Measurements from ENCODE around the gene GDAP2.
"Not testable (repeated sequence)": the region's sequence is repeated elsewhere in the genome, so short reads cannot be mapped to it uniquely, and the experiment has no call there.

The GDAP2 gene

DNA sequence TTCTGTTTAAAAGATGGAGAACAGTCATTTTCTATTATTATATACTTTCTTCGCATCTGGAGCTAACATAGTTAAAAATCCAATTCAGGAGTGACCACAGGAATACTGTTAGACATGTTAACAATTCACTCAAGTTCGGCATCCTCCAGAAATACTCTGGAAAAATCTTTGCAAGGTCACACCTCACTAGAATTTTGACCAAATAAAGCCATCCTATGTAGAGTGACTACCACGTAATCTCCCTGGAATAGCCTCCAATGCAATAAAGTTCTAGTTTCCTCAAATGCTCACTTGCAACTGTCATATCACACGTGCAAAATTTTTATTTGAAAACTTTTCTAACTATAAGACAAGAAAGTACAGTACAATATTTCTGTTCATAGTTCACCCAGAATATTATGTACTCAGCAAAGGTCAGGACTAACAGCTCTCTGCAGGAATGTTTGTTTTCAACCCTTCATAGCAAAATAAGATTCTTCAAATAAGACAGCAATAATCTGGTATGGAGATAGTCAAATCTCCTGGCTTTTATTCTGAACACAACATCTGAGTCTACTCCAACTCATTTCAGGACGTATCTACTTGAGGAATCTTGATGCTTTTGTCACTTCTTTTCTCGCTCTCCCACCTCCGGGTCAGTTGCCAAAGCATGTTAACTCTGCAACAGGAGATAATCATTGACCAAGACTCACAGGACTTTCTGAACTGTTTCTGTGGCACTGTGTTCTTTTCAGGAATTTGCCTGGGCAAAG, 82.6 kb downstream of the GDAP2 start:
- DNase-seq (ENCODE audit: extremely low read depth, low read depth) = no peak
- no peak overlapping the region for H3K4me3 ChIP-seq (replicated peaks; ENCODE audit: low read depth, low read length)
- no peak for TF ChIP-seq CTCF (IDR thresholded peaks at IDR 0.05; ENCODE audit: low read depth, low read length, missing control alignments)

- not testable (repeated sequence) for DNase-seq (ENCODE audit: extremely low read depth, low read depth); H3K4me3 ChIP-seq (replicated peaks; ENCODE audit: low read depth, low read length)
These were observed 84.9 kb downstream of the GDAP2 start for GRCh38 chr1:117844478-117844877.

- no peak overlapping the region for H3K4me3 ChIP-seq (replicated peaks; ENCODE audit: low read depth, low read length)
- no peak for TF ChIP-seq CTCF (IDR thresholded peaks at IDR 0.05; ENCODE audit: low read depth, low read length, missing control alignments)
- no peak for DNase-seq (ENCODE audit: extremely low read depth, low read depth)
These were observed 85.6 kb downstream of the GDAP2 start for GRCh38 chr1:117843791-117844190.

GRCh38 chr1:117842408-117843170, 86.8 kb downstream of the GDAP2 start:
- peak; percentile 4 for TF ChIP-seq CTCF (IDR thresholded peaks at IDR 0.05; ENCODE audit: low read depth, low read length, missing control alignments)
- DNase-seq (ENCODE audit: extremely low read depth, low read depth) = no peak
- no peak overlapping the region for H3K4me3 ChIP-seq (replicated peaks; ENCODE audit: low read depth, low read length)

DNA sequence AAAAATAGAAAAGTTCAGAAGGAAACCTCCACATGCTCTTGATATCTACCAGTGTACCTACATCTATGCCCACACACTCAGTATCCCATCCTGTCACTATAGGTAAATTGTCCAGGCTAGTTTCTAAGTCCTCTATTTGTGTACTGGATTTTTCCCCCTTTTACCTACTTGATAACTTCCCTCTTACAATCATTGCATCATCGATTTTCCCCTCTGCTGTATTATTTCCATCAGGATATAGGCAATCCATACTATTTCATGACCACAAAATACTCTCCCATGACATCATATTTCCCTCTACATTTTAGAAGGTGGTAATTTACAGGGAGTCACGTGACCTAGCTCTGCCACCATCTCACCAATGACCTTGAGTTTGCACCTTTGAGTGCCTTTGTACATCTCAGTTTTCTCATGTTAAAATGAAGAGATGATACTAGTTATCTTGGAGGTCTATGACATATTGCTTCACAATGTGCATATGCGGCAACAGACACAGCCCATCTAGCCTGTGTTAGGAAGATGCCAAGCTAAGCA, 88.2 kb downstream of the GDAP2 start:
- H3K4me3 ChIP-seq (replicated peaks; ENCODE audit: low read depth, low read length) = no peak overlapping the region
- no peak for DNase-seq (ENCODE audit: extremely low read depth, low read depth)
- TF ChIP-seq CTCF (IDR thresholded peaks at IDR 0.05; ENCODE audit: low read depth, low read length, missing control alignments) = no peak

DNA sequence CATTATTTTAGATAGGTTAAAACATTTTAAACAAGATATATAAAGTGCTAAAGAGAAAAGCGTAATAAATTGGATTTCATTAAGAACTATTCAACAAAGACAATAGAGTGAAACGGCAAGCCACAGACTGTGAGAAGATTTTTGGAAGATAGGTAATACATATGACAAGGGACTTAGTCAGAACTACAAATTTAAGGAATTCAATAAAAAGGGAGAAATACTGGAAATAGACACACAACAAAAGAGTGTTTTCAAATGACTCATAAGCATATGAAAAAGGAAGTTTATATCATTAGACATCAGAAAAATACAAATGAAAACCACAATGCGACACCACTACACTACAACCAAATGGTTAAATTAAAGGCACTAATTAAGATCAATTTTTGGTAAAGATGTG, 90.5 kb downstream of the GDAP2 start:
- DNase-seq (ENCODE audit: extremely low read depth, low read depth) = no peak
- TF ChIP-seq CTCF (IDR thresholded peaks at IDR 0.05; ENCODE audit: low read depth, low read length, missing control alignments) = no peak
- no peak overlapping the region for H3K4me3 ChIP-seq (replicated peaks; ENCODE audit: low read depth, low read length)

DNA sequence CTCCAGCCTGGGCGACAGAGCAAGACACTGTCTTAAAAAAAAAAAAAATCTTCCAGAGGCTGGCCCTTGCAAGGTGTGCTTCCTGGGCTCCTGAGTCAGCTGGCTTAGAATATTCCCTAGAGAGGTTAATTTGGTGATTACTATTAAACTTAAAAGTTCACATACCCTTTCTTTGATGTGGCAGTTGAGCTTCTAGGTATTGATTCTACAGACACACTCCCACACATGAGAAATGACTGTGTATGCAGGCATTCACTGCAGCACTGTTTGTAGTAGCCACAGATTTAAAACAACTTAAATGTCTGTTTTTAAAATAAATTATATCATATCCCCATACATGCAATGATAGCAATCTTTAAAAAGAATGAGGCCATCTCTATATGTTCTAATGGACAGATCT, 93.4 kb downstream of the GDAP2 start:
- no peak overlapping the region for H3K4me3 ChIP-seq (replicated peaks; ENCODE audit: low read depth, low read length)
- TF ChIP-seq CTCF (IDR thresholded peaks at IDR 0.05; ENCODE audit: low read depth, low read length, missing control alignments) = no peak
- DNase-seq (ENCODE audit: extremely low read depth, low read depth) = no peak

Measured in HFF-Myc (cell line).